Neural cell (in vitro differentiated cells): ENCODE data around the gene HIP1. TPM values are rescaled to one million over a fixed set of nuclear protein-coding genes. Genes with fewer than 3 reads are reported as not detected.

Experiments used
- H2AFZ ChIP-seq: fragments of 200-600, 300-800 bp; sonication (generic), shearing (Covaris generic); 2 replicates; pipeline ENCODE4 v1.6.0; 2014; ENCODE audit warnings: low read depth, mild to moderate bottlenecking, antibody characterized with exemption, low read length, moderate library complexity
- H3F3A ChIP-seq: fragments of 200-600 bp; shearing (Covaris generic); 2 replicates; pipeline ENCODE4 v1.6.1; 2016; ENCODE audit warnings: mild to moderate bottlenecking, moderate library complexity, mixed read lengths, antibody characterized with exemption, low read length; ENCODE audit not compliant: insufficient read depth, poor library complexity, severe bottlenecking
- H3K27ac ChIP-seq: fragments of 200-600, 300-800 bp; sonication (generic), shearing (Covaris generic); 2 replicates; pipeline ENCODE4 v1.5.1; 2014; ENCODE audit warnings: mild to moderate bottlenecking, low read length, moderate library complexity
- H3K27me3 ChIP-seq: fragments of 300-800, 200-600 bp; sonication (generic), shearing (Covaris generic); 2 replicates; pipeline ENCODE4 v1.6.0; 2014; ENCODE audit warnings: mild to moderate bottlenecking, low read depth, low read length, moderate library complexity; ENCODE audit not compliant: insufficient read depth
- H3K36me3 ChIP-seq: fragments of 300-800, 200-600 bp; sonication (generic), shearing (Covaris generic); 2 replicates; pipeline ENCODE4 v1.5.1; 2014; ENCODE audit warnings: mild to moderate bottlenecking, antibody characterized with exemption, low read length, moderate library complexity; ENCODE audit not compliant: insufficient read depth
- H3K4me2 ChIP-seq: fragments of 300-800, 200-600 bp; sonication (generic), shearing (Covaris generic); 2 replicates; pipeline ENCODE4 v1.6.0; 2014; ENCODE audit warnings: mild to moderate bottlenecking, low read length
- H3K4me3 ChIP-seq: fragments of 300-800, 200-600 bp; sonication (generic), shearing (Covaris generic); 2 replicates; pipeline ENCODE4 v1.5.1; 2014; ENCODE audit warnings: mild to moderate bottlenecking, low read length, moderate library complexity
- H3K79me2 ChIP-seq: fragments of 200-600 bp; shearing (Covaris generic); replicated peaks from 2 replicates; pipeline ENCODE4 v1.6.0; 2014; ENCODE audit warnings: mild to moderate bottlenecking, low read length, moderate library complexity; ENCODE audit not compliant: insufficient read depth
- H3K9ac ChIP-seq: fragments of 300-800, 200-600 bp; sonication (generic), shearing (Covaris generic); 2 replicates; pipeline ENCODE4 v1.6.1; 2016; ENCODE audit warnings: mild to moderate bottlenecking, low read length, mixed read lengths
- H3K9me2 ChIP-seq: fragments of 200-600 bp; shearing (Covaris generic); 2 replicates; pipeline ENCODE4 v1.6.1; 2016; ENCODE audit warnings: mild to moderate bottlenecking, low read length, mixed read lengths; ENCODE audit not compliant: insufficient read depth
- H3K9me3 ChIP-seq: fragments of 200-600, 300-800 bp; sonication (generic), shearing (Covaris generic); 2 replicates; pipeline ENCODE4 v1.6.1; 2016; ENCODE audit warnings: mild to moderate bottlenecking, mixed run types, low read length, moderate library complexity, mixed read lengths
- H4K20me1 ChIP-seq: fragments of 200-600 bp; shearing (Covaris generic); 2 replicates; pipeline ENCODE4 v1.6.1; 2016; ENCODE audit warnings: mild to moderate bottlenecking, mixed run types; ENCODE audit not compliant: insufficient read depth
- CTCF ChIP-seq: fragments of 450-650 bp; IDR thresholded peaks from 2 replicates; pipeline ENCODE4 v1.5.1; 2014; ENCODE audit warnings: antibody characterized with exemption, mild to moderate bottlenecking, moderate library complexity; ENCODE audit not compliant: poor library complexity, severe bottlenecking
- EZH2 ChIP-seq: fragments of 200-600, 300-800 bp; shearing (Covaris generic), sonication (generic); IDR thresholded peaks from 2 replicates; pipeline ENCODE4 v1.6.1; 2014; ENCODE audit warnings: antibody characterized with exemption, low read length, borderline replicate concordance, mild to moderate bottlenecking; ENCODE audit not compliant: insufficient read depth, poor library complexity, severe bottlenecking
- MXI1 ChIP-seq: fragments of 450-650 bp; conservative IDR thresholded peaks from 2 replicates; pipeline ENCODE4 v1.6.1; 2014; ENCODE audit warnings: antibody characterized with exemption, mild to moderate bottlenecking; ENCODE audit not compliant: poor library complexity, severe bottlenecking
- POLR2AphosphoS5 ChIP-seq: IDR thresholded peaks from 2 replicates; pipeline ENCODE4 v1.6.1; 2012
- RAD21 ChIP-seq: fragments of 450-650 bp; conservative IDR thresholded peaks from 2 replicates; pipeline ENCODE4 v1.6.1; 2014; ENCODE audit warnings: antibody characterized with exemption, mild to moderate bottlenecking, moderate library complexity
- REST ChIP-seq: IDR thresholded peaks from 2 replicates; pipeline ENCODE4 v1.6.1; 2012; ENCODE audit warnings: borderline replicate concordance
- SMC3 ChIP-seq: fragments of 450-650 bp; conservative IDR thresholded peaks from 2 replicates; pipeline ENCODE4 v1.6.1; 2014; ENCODE audit warnings: antibody characterized with exemption, mild to moderate bottlenecking, moderate library complexity; ENCODE audit not compliant: poor library complexity
- polyA plus RNA-seq: library from polyadenylated mRNA; depleted of rRNA; stranded (reverse); fragments of >200 nt; gene quantifications from 2 replicates; pipeline ENCODE4 v1.2.3, GENCODE V29; 2014

The HIP1 gene
- polyA plus RNA-seq, 1 donor from 2014 or later, result 12.9 TPM

GRCh38 chr7:75711076-75711475 is 27.7 kb downstream of the HIP1 start:
- Histone ChIP-seq H3K36me3 (no peaks in the 10 kb centered on the region), H4K20me1 (no peaks in the 10 kb centered on the region), H3K4me3 (no peak overlapping the region), H3K79me2 (no peaks in the 10 kb centered on the region), H3K4me2 (no peak overlapping the region), H3K9me3 (peaks cover 4% of the 10 kb centered on the region), H3F3A (no peaks in the 10 kb centered on the region), H3K9me2 (no peaks in the 10 kb centered on the region), H3K27me3 (no peaks in the 10 kb centered on the region), H2AFZ (no peak overlapping the region), H3K9ac (no peak overlapping the region), H3K27ac (no peak overlapping the region)
- no peak for TF ChIP-seq CTCF
- no peak for TF ChIP-seq SMC3
- no peak for TF ChIP-seq EZH2

- Histone ChIP-seq H3F3A (no peaks in the 10 kb centered on the region), H3K4me2 (no peak overlapping the region), H3K79me2 (no peaks in the 10 kb centered on the region)
These were observed 33.8 kb downstream of the HIP1 start for GRCh38 chr7:75704928-75705327.

More at GRCh38 chr7:75704928-75705327, 33.8 kb downstream of the HIP1 start:
- no peak overlapping the region for H3K27ac ChIP-seq
- no peaks in the 10 kb centered on the region for H3K9me3 ChIP-seq
- H3K9me2 ChIP-seq, result no peaks in the 10 kb centered on the region
- no peak for TF ChIP-seq CTCF
- no peak for TF ChIP-seq SMC3
- TF ChIP-seq RAD21, result no peak
- TF ChIP-seq POLR2AphosphoS5, result no peak
- no peak for TF ChIP-seq REST
- TF ChIP-seq MXI1, result no peak
- H4K20me1 ChIP-seq, result no peaks in the 10 kb centered on the region
- H2AFZ ChIP-seq, result no peak overlapping the region
- H3K9ac ChIP-seq, result no peak overlapping the region
- H3K27me3 ChIP-seq, result no peaks in the 10 kb centered on the region
- H3K4me3 ChIP-seq, result no peak overlapping the region
- H3K36me3 ChIP-seq, result no peaks in the 10 kb centered on the region
